Panc1 (cell line): Measurements from ENCODE around the gene TNFRSF11A. TPM values are rescaled to one million over a fixed set of nuclear protein-coding genes. Genes with fewer than 3 reads are reported as not detected.

ENCODE experiments used
- ATAC-seq: fragments of 200-7000 bp; cut with Tn5 transposase; 2 replicates; pipeline ENCODE4 v1.9.1; 2020; ENCODE audit warnings: mild to moderate bottlenecking, moderate library complexity
- BruUV-seq: library from RNA; stranded (reverse); fragments of 400-500 nt; replicated peaks from 2 replicates; lab custom pipeline; 2021; lab: Mats Ljungman, UMichigan
- CTCF ChIA-PET: fragments of 300-600 bp; sonication (Branson Sonifier 250); formaldehyde crosslinking; loops from one replicate; lab custom pipeline; 2022; ENCODE audit warnings: antibody characterized with exemption; lab: Charles Lee
- POLR2A ChIA-PET: fragments of 300-600 bp; sonication (Branson Sonifier 250); formaldehyde crosslinking; loops from one replicate; lab custom pipeline; 2022; ENCODE audit warnings: antibody characterized with exemption; lab: Charles Lee
- DNase-seq: peaks from one replicate; pipeline ENCODE4 v3.0.0-alpha.2; 2010; ENCODE audit warnings: low read depth, low spot score
- H3K27ac ChIP-seq: 2 replicates; pipeline ENCODE4 v1.5.1; 2011; ENCODE audit warnings: mild to moderate bottlenecking, low read length, inconsistent platforms
- H3K27me3 ChIP-seq: fragments of 200-500 bp; sonication (Bioruptor generic); 2 replicates; pipeline ENCODE4 v1.6.0; 2014; ENCODE audit warnings: low read length, inconsistent platforms; ENCODE audit not compliant: control insufficient read depth, insufficient read depth
- H3K36me3 ChIP-seq: fragments of 200-500 bp; sonication (Bioruptor generic); 2 replicates; pipeline ENCODE4 v1.5.1; 2014; ENCODE audit warnings: inconsistent platforms, mild to moderate bottlenecking, low read length, moderate library complexity; ENCODE audit not compliant: control insufficient read depth, insufficient read depth
- H3K4me1 ChIP-seq: 2 replicates; pipeline ENCODE4 v1.5.1; 2011; ENCODE audit warnings: inconsistent platforms, mild to moderate bottlenecking, low read length, moderate library complexity; ENCODE audit not compliant: control insufficient read depth, insufficient read depth
- H3K4me3 ChIP-seq, 2 experiments: 2 replicates each; pipeline ENCODE4 v1.5.1; 2011 to 2012; ENCODE audit warnings: low read depth in 2 of 2, low read length in 2 of 2, mild to moderate bottlenecking in 2 of 2, inconsistent platforms in 1 of 2, moderate library complexity in 1 of 2
- H3K9me3 ChIP-seq: fragments of 200-500 bp; sonication (Bioruptor generic); 2 replicates; pipeline ENCODE4 v1.5.1; 2014; ENCODE audit warnings: low read depth, mild to moderate bottlenecking, inconsistent platforms, low read length, moderate library complexity; ENCODE audit not compliant: control insufficient read depth, insufficient read depth
- CTCF ChIP-seq: fragments of 450-650 bp; IDR thresholded peaks from 2 replicates; pipeline ENCODE4 v1.5.1; 2017; ENCODE audit warnings: mild to moderate bottlenecking
- POLR2AphosphoS5 ChIP-seq: IDR thresholded peaks from 2 replicates; pipeline ENCODE4 v1.6.1; 2012; ENCODE audit warnings: mild to moderate bottlenecking, low read depth, low read length, moderate library complexity
- REST ChIP-seq, 2 experiments: IDR thresholded peaks; 2 replicates each; pipeline ENCODE4 v1.6.1; 2011 to 2012; ENCODE audit warnings: low read depth in 2 of 2, control low read depth in 1 of 2, low read length in 1 of 2, mild to moderate bottlenecking in 1 of 2, moderate library complexity in 1 of 2; ENCODE audit not compliant: insufficient read depth in 1 of 2
- SIN3A ChIP-seq: IDR thresholded peaks from 2 replicates; pipeline ENCODE4 v1.6.1; 2012; ENCODE audit warnings: low read depth, mild to moderate bottlenecking, low read length, moderate library complexity, borderline replicate concordance; ENCODE audit not compliant: insufficient read depth
- TCF7L2 ChIP-seq: IDR thresholded peaks from 2 replicates; pipeline ENCODE4 v1.6.1; 2011; ENCODE audit warnings: mild to moderate bottlenecking, low read depth, low read length, inconsistent platforms
- in situ Hi-C: cut with HindIII; loops from 2 replicates; pipeline ENCODE4 v1.10.0; 2016; ENCODE audit warnings: low sequenced_read_pairs, low pct_unique_long_range_greater_than_20kb
- intact Hi-C: fragments of 100-400 bp; cut with micrococcal nuclease; formaldehyde crosslinking; loops from one replicate; pipeline ENCODE4 v1.10.0; 2022; ENCODE audit not compliant: unreplicated experiment
- total RNA-seq: library from RNA; stranded (reverse); gene quantifications from one replicate; pipeline ENCODE4 v1.2.1, GENCODE V29; 2021; ENCODE audit not compliant: unreplicated experiment

TNFRSF11A gene
- total RNA-seq, 1 experiment from 2014 or later: 14.1 TPM

DNA sequence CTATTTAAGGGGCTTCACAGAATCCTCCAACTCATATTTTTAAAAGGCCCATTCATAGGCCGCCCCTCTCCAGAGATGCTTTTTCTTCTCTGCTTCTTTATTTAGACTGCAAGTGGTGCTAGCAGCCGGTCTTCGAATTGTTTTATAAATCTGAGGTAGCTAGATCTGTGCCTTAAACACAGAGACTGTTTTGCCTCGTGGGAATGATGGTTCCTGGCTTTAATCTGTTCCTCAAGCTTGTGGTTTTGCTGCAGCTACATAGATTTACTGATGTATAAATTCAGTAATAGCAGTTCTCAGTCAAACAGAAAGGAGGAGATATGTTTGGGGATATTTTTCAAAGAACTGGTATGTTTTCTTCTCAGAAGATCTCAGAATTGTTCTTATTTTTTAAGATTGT is 45.3 kb downstream of the TNFRSF11A start:
- intact Hi-C loops (no loop called here), in situ Hi-C loops (no loop called here)
- TF ChIP-seq CTCF: no peak
- TF ChIP-seq REST (IDR thresholded peaks at IDR 0.05; ENCODE audit: insufficient read depth in 1 of 2, low read depth in 2 of 2, low read length in 1 of 2): no peak
- TF ChIP-seq SIN3A: no peak
- TF ChIP-seq TCF7L2: no peak
- TF ChIP-seq POLR2AphosphoS5: no peak
- no TSS peak for BruUV-seq
- CTCF ChIA-PET: no interaction called here
- Histone ChIP-seq H3K36me3 (no peaks in the 10 kb centered on the region), H3K4me3 (no peak overlapping the region), H3K27me3 (no peaks in the 10 kb centered on the region), H3K4me1 (no peaks in the 10 kb centered on the region), H3K9me3 (no peaks in the 10 kb centered on the region), H3K27ac (no peak overlapping the region)
- POLR2A ChIA-PET: no interaction called here
- DNase-seq (no peak), ATAC-seq (no peak)

- in situ Hi-C loops (no loop called here), intact Hi-C loops (no loop called here)
- POLR2A ChIA-PET: no interaction called here
These were observed 46.3 kb downstream of the TNFRSF11A start for GRCh38 chr18:62371436-62371835.

More at GRCh38 chr18:62371436-62371835, 46.3 kb downstream of the TNFRSF11A start:
- DNase-seq: no peak
- CTCF ChIA-PET: no interaction called here
- no peak overlapping the region for H3K27ac ChIP-seq
- H3K4me1 ChIP-seq: no peaks in the 10 kb centered on the region
- no peaks in the 10 kb centered on the region for H3K9me3 ChIP-seq
- ATAC-seq: no peak
- H3K4me3 ChIP-seq: no peak overlapping the region
- TF ChIP-seq CTCF: no peak
- TF ChIP-seq SIN3A: no peak
- TF ChIP-seq TCF7L2: no peak
- TF ChIP-seq POLR2AphosphoS5: no peak
- TF ChIP-seq REST (IDR thresholded peaks at IDR 0.05; ENCODE audit: insufficient read depth in 1 of 2, low read depth in 2 of 2, low read length in 1 of 2): no peak
- BruUV-seq: no TSS peak
- H3K27me3 ChIP-seq: no peaks in the 10 kb centered on the region
- no peaks in the 10 kb centered on the region for H3K36me3 ChIP-seq
